ENCODE data around the gene EXOSC5.

DNA sequence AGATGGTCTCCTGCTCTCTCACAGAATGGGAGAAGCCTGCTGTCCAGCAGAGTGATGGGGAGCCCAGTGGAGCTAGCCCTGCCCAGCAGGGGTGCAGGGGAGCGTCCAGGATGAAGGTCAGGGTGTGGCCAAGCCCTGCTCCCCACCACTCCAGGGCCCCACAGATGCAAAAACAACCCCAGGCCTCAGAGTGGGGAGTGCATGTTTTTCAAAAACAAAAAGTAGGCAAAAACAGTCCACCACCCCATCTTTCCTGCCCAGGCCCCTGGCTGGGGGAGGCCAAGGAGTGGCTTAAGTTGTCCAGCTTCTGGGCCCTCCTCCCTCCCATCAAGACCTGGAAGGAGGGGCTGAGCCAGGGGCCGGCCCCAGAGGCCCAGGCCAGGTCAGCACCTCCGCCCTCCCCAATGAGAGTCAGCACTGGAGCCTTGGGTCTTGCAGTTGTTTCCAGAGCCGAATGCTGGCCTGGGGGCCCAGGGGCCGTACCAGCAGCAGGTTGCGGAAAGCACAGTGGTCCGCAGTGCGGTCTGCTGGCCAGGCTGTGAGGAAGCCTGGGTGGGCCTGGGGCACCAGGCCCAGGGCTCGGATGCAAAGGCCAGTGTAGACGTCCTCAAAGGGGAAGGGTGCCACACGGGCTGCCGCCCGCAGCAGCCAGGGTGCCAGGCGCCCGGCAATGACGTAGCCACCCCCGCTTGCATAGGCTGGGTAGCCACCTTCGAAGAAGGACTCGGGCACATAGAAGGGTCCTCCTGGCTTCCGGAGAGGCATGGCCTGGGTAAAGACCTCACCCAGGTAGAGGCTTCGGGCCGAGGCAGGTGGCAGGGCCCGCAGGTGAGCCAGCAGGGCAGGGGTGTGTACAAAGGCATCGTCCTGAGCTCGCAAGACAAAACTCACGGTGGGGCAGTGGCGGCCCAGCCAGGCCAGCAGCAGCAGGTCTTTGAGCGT lies 28.3 kb upstream of the EXOSC5 start:
- TF ChIP-seq, protein P1, sequence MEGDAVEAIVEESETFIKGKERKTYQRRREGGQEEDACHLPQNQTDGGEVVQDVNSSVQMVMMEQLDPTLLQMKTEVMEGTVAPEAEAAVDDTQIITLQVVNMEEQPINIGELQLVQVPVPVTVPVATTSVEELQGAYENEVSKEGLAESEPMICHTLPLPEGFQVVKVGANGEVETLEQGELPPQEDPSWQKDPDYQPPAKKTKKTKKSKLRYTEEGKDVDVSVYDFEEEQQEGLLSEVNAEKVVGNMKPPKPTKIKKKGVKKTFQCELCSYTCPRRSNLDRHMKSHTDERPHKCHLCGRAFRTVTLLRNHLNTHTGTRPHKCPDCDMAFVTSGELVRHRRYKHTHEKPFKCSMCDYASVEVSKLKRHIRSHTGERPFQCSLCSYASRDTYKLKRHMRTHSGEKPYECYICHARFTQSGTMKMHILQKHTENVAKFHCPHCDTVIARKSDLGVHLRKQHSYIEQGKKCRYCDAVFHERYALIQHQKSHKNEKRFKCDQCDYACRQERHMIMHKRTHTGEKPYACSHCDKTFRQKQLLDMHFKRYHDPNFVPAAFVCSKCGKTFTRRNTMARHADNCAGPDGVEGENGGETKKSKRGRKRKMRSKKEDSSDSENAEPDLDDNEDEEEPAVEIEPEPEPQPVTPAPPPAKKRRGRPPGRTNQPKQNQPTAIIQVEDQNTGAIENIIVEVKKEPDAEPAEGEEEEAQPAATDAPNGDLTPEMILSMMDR (IDR thresholded peaks at IDR 0.05; ENCODE audit: insufficient read depth, low read length, poor library complexity, severe bottlenecking) = no peak
- no peak for TF ChIP-seq EZH2phosphoT487 (conservative IDR thresholded peaks at IDR 0.05; ENCODE audit: low read length)

All from SU-DHL-6 (cell line).